ENCODE measurements around the gene POLR2E.

- TF ChIP-seq, protein P1, sequence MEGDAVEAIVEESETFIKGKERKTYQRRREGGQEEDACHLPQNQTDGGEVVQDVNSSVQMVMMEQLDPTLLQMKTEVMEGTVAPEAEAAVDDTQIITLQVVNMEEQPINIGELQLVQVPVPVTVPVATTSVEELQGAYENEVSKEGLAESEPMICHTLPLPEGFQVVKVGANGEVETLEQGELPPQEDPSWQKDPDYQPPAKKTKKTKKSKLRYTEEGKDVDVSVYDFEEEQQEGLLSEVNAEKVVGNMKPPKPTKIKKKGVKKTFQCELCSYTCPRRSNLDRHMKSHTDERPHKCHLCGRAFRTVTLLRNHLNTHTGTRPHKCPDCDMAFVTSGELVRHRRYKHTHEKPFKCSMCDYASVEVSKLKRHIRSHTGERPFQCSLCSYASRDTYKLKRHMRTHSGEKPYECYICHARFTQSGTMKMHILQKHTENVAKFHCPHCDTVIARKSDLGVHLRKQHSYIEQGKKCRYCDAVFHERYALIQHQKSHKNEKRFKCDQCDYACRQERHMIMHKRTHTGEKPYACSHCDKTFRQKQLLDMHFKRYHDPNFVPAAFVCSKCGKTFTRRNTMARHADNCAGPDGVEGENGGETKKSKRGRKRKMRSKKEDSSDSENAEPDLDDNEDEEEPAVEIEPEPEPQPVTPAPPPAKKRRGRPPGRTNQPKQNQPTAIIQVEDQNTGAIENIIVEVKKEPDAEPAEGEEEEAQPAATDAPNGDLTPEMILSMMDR (conservative IDR thresholded peaks at IDR 0.05 in 1 of 2, IDR thresholded peaks at IDR 0.05 in 1 of 2; ENCODE audit: extremely low read depth in 1 of 2, insufficient read depth in 1 of 2, low read depth in 1 of 2, low read length in 2 of 2), result no peak
- TF ChIP-seq EZH2 (IDR thresholded peaks at IDR 0.05; ENCODE audit: borderline replicate concordance, low read length), result no peak
Observed at GRCh38 chr19:1085676-1086442, 9.3 kb downstream of the POLR2E start.
